Mesodermal cell (in vitro differentiated cells): Measurements from ENCODE around the gene ECE1.
"Not testable (repeated sequence)": the region's sequence is repeated elsewhere in the genome, so short reads cannot be mapped to it uniquely, and the experiment has no call there.

Source experiments
- H3K27ac ChIP-seq: 2 replicates; pipeline ENCODE4 v1.7.0; 2013; ENCODE audit warnings: mild to moderate bottlenecking, low read depth, low read length, moderate library complexity; ENCODE audit not compliant: severe bottlenecking
- H3K36me3 ChIP-seq: 2 replicates; pipeline ENCODE4 v1.7.1; 2013; ENCODE audit warnings: mild to moderate bottlenecking, low read length, moderate library complexity; ENCODE audit not compliant: control insufficient read depth, insufficient read depth
- H3K4me1 ChIP-seq: one replicate; pipeline ENCODE4 v1.7.1; 2013; ENCODE audit warnings: mild to moderate bottlenecking, low read length; ENCODE audit not compliant: insufficient read depth, control insufficient read depth, poor library complexity, severe bottlenecking
- H3K4me3 ChIP-seq: 2 replicates; pipeline ENCODE4 v1.7.0; 2013; ENCODE audit warnings: low read length, control low read depth, mild to moderate bottlenecking; ENCODE audit not compliant: insufficient read depth, poor library complexity, severe bottlenecking; ENCODE audit errors: extremely low read depth
- H3K9me3 ChIP-seq: 2 replicates; pipeline ENCODE4 v1.7.1; 2013; ENCODE audit warnings: mild to moderate bottlenecking, low read length, moderate library complexity; ENCODE audit not compliant: control insufficient read depth
- WGBS, 2 experiments: methylation state at CpG; one replicate each; pipeline ENCODE4 v1.1.5; 2013; ENCODE audit warnings: missing lambda C conversion rate in 2 of 2; ENCODE audit not compliant: insufficient coverage in 2 of 2; 5-methylcytosine and 5-hydroxymethylcytosine counted together

Gene ECE1

GRCh38 chr1:21174654-21175323 is 115.5 kb downstream of the ECE1 start:
- Histone ChIP-seq H3K4me3 (peak overlapping the region; percentile 87), H3K27ac (peak overlapping the region; percentile 79), H3K4me1 (peaks cover 10% of the 10 kb centered on the region), H3K9me3 (no peaks in the 10 kb centered on the region), H3K36me3 (peaks cover 37% of the 10 kb centered on the region)
- 38 to 57% methylated on average over 9 to 10 of the region's 12 CpGs for WGBS, 2 experiments

DNA sequence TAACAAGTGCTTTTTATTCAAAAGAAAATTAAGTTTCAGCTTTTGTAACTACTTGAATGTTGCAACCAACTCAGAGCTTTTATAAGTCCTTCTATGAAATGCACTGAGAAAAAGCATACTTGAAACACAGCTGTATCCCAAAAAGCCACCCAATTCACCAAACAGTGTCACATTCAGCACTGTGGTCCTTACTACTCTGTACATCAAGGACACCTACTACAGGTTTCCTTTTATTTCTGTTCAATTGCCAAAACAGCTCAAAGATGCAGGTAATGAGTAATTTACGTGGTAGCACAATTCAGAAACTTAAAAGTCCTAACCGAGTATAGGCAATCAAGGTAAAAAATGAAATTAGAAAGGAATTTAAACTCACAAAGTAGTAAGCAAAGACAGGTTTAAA is 116.0 kb downstream of the ECE1 start:
- WGBS, 2 experiments, result 100% methylated on average over 1 of the region's 2 CpGs; no CpG with 5 or more reads in 1 of the 2 experiments
- peaks cover 10% of the 10 kb centered on the region for H3K4me1 ChIP-seq

DNA sequence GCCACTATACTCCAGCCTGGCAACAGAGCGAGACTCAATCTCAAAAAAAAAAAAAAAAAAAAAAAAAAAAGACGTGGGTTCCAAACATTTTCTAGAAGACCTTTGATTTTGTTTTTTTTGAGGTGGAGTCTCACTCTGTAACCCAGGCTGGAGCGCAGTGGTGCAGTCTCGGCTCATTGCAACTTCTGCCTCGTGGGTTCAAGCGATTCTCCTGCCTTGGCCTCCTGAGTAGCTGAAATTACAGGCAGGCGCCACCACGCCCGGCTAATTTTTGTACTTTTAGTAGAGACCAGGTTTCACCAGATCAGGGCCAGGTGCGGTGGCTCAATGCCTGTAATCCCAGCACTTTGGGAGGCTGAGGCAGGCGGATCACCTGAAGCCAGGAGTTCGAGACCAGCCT is 117.2 kb downstream of the ECE1 start:
- H3K4me3 ChIP-seq, H3K4me1 ChIP-seq, H3K9me3 ChIP-seq, H3K27ac ChIP-seq: not testable (repeated sequence)
- 93 to 94% methylated on average over 10 to 11 of the region's 12 CpGs for WGBS, 2 experiments
- H3K36me3 ChIP-seq, result peaks cover 53% of the 10 kb centered on the region

More for the DNA sequence above, 116.0 kb downstream of the ECE1 start:
- H3K36me3 ChIP-seq, result peaks cover 42% of the 10 kb centered on the region
- peak overlapping the region; percentile 87 for H3K4me3 ChIP-seq
- no peaks in the 10 kb centered on the region for H3K9me3 ChIP-seq
- H3K27ac ChIP-seq, result no peak overlapping the region

DNA sequence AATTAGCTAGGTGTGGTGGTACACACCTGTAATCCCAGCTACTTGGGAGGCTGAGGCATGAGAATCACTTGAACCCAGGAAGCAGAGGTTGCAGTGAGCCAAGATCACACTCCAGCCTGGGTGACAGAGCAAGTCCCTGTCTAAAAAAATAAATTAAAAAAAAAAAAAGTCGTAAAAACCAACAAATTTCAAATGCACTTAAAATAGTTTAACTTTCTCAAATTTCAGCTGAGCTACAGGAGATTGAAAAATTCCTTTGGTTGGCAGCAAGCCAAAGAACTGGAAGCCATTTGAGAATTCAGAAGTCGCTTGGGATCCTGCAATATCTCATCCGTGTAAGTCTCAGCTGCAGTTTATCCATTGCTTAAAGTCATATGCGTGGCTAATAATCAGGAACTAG is 119.4 kb downstream of the ECE1 start:
- not testable (repeated sequence) for H3K27ac ChIP-seq, H3K4me3 ChIP-seq, H3K4me1 ChIP-seq, H3K9me3 ChIP-seq
- WGBS, 2 experiments, result 94% methylated on average over 2 of the region's 4 CpGs; no CpG with 5 or more reads in 1 of the 2 experiments
- peaks cover 74% of the 10 kb centered on the region for H3K36me3 ChIP-seq

GRCh38 chr1:21168444-21168843 is 121.8 kb downstream of the ECE1 start:
- Histone ChIP-seq H3K4me1 (peaks cover 6% of the 10 kb centered on the region), H3K4me3 (no peak overlapping the region), H3K9me3 (peaks cover 4% of the 10 kb centered on the region), H3K36me3 (peaks cover 90% of the 10 kb centered on the region), H3K27ac (no peak overlapping the region)
- WGBS, 2 experiments, result 90 to 100% methylated on average over 2 of the region's 2 CpGs
